Cardiac fibroblast (primary cell): Measurements from ENCODE around the gene ELK3.

ENCODE experiments used
- DNase-seq, 2 donors: peaks; one replicate each; pipeline versions ENCODE4 v3.0.0 to v3.0.0-alpha.2; 2010; ENCODE audit warnings: low read depth in 2 of 2
- H3K4me3 ChIP-seq, 2 donors: replicated peaks in 1 of 2; 1 replicate in 1 of 2; 2 replicates in 1 of 2; pipeline ENCODE4 v1.5.1; 2011; ENCODE audit warnings: low read depth in 2 of 2, low read length in 2 of 2, mild to moderate bottlenecking in 2 of 2, moderate library complexity in 1 of 2
- TF ChIP-seq, protein P1 (sequence below): IDR thresholded peaks from one replicate; pipeline ENCODE4 v1.5.1; 2011; ENCODE audit warnings: low read depth, mild to moderate bottlenecking, low read length, inconsistent platforms

ELK3 gene

DNA sequence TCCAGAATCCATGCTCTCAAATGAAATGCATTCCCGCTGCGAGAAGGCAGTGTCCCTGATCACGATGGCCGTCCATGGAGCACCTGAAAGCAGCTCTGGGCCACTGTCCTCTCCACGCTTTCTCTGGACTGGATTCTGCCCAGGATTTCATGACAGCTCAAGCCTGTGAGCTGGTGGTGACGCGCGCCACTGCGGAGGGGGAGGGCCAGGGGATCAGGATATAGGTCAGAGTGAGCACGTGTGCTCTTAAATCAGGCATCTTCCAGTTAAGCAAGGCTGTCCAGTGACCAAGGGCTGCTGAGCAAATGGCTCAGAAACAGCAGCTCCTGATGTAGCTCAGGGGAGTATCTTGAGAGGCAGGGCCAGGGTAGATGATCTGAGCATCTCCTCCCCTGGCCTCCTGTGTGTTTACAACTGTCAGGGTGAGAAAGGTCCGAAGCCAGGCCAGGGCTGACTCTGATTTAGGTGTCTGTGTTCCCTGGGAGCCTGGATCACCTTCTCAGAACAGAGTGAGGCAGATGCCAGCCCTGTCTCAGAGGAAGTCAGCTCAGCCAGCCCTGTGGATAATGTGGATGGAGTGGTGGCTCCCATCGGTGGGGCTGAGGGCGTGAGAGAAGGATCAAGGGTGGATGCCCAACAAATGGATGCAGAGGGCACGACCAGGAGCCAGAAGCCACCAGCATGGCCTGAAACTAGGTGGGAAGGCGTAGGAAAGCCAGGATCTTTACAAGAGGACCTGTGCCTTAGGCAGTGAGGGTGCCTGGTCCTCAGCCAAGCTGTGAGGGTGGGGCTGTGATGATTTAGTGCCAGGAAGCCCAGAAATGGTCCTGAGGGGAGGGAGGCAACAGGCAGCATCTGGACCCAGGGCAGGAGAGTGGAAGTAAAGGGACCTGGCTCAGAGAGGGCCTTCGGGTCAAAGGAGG is 55.3 kb downstream of the ELK3 start:
- TF ChIP-seq, protein P1, sequence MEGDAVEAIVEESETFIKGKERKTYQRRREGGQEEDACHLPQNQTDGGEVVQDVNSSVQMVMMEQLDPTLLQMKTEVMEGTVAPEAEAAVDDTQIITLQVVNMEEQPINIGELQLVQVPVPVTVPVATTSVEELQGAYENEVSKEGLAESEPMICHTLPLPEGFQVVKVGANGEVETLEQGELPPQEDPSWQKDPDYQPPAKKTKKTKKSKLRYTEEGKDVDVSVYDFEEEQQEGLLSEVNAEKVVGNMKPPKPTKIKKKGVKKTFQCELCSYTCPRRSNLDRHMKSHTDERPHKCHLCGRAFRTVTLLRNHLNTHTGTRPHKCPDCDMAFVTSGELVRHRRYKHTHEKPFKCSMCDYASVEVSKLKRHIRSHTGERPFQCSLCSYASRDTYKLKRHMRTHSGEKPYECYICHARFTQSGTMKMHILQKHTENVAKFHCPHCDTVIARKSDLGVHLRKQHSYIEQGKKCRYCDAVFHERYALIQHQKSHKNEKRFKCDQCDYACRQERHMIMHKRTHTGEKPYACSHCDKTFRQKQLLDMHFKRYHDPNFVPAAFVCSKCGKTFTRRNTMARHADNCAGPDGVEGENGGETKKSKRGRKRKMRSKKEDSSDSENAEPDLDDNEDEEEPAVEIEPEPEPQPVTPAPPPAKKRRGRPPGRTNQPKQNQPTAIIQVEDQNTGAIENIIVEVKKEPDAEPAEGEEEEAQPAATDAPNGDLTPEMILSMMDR, result no peak
- peak; percentile 74 to 83 for DNase-seq
- no peak overlapping the region for H3K4me3 ChIP-seq

DNA sequence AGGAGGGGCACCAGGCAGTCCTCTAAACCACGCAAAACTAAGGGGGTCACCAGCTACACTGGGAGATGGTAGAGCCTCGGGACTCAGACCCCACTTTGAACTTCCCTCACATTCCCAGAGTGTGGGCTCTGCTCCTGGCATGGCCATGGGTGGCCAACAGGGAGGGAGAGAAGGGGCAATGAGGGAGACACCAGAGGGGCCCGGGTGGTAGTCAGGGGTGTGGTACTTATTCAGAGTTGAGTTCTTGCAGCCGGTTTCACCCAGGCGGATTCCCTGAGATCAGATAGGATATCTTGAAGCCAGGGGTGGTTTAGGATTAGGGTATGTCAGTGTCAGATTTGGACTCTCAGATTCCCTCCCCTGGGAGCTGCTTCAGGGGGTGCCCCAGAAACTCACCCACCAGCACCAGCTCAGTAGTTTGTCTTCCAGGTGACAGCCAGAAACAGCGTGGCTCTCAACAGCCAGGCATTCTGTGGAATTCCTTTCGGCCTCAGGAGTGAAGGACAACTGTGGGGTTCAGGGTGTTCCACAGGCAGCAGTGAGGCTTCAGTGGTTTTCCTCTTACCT is 56.0 kb downstream of the ELK3 start:
- no peak overlapping the region for H3K4me3 ChIP-seq
- DNase-seq, result no peak
- TF ChIP-seq, protein P1, result no peak

DNA sequence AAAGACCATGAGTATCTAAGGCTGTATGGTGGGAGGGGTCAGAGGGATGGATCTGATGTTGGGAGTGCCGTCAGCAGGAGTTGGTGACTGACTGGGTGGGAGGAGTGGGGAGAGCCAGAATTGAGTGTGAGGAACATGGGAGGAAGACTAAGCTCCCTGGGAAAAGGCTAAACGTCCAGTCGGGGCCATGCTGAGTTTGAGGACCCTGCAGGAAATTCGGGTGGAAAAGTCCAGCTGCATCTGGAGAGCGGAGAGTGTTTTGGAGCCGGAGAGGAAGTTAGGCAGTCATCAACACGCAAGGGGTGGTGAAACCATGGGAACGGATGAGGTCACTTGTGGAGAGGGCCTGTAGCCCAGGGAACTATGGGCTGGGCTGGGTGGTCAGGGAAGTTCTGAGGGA is 60.9 kb downstream of the ELK3 start:
- peak; percentile 90 to 91 for DNase-seq
- no peak overlapping the region for H3K4me3 ChIP-seq
- TF ChIP-seq, protein P1, result no peak

DNA sequence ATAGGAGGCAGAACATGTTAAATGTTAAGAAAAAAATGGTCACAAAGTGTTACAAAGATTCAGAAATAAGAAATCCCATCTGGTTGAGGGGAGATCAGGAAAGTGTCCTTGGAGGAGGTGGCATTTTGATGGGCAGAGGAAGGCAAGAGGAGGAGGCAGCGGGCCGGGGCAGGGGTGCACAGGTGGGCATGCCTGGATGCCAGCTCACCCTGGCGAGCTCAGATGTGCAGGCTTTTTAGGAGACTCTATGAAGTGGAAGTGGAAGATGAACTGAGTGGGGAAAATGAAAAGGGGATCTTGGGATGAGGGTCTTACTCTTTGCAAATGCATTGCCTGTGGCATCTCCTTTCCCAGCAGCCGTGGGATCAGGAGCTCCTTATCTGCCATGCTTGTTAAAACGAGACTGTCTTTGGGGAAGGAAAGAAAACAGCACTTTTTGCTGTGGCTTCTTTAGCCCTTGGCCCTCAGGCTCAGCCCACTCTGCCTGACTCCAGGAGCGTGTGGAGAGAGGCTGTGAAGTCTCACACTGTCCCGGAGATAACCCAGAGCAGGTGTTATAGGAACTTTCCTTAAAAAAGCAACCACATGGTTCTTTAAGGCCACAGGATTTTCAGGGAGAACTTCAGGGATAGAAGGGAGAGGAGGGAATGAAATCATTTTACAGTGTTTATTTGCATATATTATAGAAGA is 62.6 kb downstream of the ELK3 start:
- no peak overlapping the region for H3K4me3 ChIP-seq
- DNase-seq, result no peak
- TF ChIP-seq, protein P1, result no peak

DNA sequence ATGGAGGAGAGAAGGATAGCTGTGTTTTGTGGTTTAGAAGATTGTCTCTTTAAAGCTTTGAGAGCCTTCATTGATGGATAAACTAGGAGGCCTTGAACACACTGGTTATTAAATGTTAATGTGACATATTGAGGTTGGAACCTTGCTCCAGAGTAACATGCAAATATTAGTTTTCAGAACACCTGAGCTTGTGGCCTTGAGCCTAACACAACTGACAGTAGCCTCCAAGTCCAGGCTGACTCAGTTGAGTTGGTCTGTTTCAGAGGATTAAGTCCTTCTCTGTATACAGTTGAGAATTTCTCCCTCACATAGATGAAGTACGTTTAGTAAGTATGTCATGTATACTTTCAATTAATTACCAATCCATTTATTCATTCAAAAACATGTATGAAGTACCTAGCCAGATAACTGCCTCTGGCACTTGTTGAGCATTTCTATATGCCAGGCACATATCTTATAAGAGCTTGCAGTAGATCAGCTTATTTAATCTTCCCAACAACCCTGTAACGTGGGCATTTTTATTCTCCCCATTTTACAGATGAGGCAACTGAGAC is 63.5 kb downstream of the ELK3 start:
- DNase-seq, result no peak
- TF ChIP-seq, protein P1, result no peak
- no peak overlapping the region for H3K4me3 ChIP-seq

DNA sequence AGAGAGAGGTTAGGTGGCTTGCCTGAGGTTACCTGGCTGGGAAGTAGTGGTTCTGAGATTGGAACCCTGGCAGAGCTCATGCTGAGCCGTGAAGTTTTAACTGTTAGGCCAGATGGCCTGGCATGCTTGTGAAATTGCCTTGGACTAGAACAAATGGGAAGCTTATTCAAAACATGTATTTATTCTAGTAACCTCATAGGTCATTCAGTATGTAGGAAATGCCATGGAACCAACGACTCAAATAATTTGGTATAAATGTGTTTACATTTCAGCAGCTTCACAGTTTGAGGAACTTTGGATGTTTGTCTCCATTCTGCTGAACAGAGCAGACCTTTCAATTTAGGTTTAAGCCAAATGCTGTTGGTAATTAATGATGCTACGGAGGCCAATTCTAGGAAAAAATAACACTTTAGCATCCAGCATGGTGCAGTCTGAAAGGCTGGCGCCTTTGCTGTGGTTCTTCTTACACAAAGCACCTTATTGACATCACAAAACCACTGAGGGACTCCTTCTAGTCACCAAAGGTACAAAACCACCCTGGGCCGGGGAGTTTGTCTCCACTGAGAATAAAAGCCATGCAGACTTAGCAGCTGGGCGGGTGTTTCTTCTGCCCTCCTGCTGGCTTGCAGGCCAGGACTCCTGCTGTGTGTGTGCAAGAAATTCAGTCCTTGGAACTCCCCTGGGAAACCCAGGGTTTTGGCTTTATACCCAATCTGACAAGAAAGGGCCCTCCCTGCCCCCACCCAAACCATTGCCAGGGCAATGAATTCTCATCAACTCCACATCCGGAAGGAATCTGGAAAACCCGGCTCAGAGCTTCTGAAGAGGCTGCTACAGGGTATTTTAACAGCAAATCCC is 64.2 kb downstream of the ELK3 start:
- TF ChIP-seq, protein P1, result no peak
- DNase-seq, result peak; percentile 89 to 96
- H3K4me3 ChIP-seq, result no peak overlapping the region
